ENCODE measurements around the gene MAP3K9.
"Not testable (repeated sequence)": the region's sequence is repeated elsewhere in the genome, so short reads cannot be mapped to it uniquely, and the experiment has no call there.

The MAP3K9 gene

GRCh38 chr14:70809225-70810219 lies at the start of gene MAP3K9:
Gene MAP3K9 (minus strand): TSS chr14:70809513. CDS start chr14:70809171, 342 bp downstream.
- no peak for TF ChIP-seq CTCF (IDR thresholded peaks at IDR 0.05; ENCODE audit: insufficient read depth, low read length, missing control alignments)
- ChIA-PET POLR2A (no interaction called here), CTCF (interaction anchor here (0.7 to 3.5 kb wide), 2 partner anchors 9 to 146 kb away, joined by 3 to 25 read pairs; no protein-coding TSS in a partner anchor)
- H3K4me3 ChIP-seq (ENCODE audit: low read depth, low read length): peak within 1 kb of the TSS; percentile 53
- DNase-seq (ENCODE audit: low read depth, low spot score): no peak

DNA sequence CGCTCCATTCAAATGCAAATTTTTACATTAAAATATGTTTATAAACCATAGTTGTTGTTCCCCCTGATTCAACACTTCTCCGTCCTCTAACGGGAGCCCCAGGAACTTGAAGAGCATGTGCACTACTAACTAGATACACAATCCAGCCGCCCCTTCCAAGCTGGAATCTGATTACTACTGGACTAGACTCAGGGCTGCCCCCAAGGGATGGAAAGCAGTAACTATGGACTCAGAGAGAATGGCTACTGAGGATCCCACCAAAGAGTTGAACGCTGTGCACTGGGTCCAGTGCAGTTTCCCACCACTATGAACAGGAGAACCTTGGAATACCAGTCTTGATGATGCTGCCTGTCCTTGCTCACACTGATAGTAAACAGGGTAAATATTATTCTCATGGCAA lies 49.3 kb upstream of the MAP3K9 start:
- POLR2A ChIA-PET: no interaction called here

GRCh38 chr14:70857496-70857890 lies 48.2 kb upstream of the MAP3K9 start:
- CTCF ChIA-PET: interaction anchor here (4.5 kb wide), 1 partner anchor 49 kb away, joined by 20 read pairs; the partner anchor contains the start of gene PCNX1
- DNase-seq (ENCODE audit: low read depth, low spot score): no peak
- no peak overlapping the region for H3K4me3 ChIP-seq (ENCODE audit: low read depth, low read length)
- no peak for TF ChIP-seq CTCF (IDR thresholded peaks at IDR 0.05; ENCODE audit: insufficient read depth, low read length, missing control alignments)
- POLR2A ChIA-PET: interaction anchor here (0.8 kb wide), 1 partner anchor 50 kb away, joined by 3 read pairs; the partner anchor contains the start of gene PCNX1

More for the DNA sequence above, 49.3 kb upstream of the MAP3K9 start:
- TF ChIP-seq CTCF (IDR thresholded peaks at IDR 0.05; ENCODE audit: insufficient read depth, low read length, missing control alignments): no peak
- DNase-seq (ENCODE audit: low read depth, low spot score): no peak
- CTCF ChIA-PET: interaction anchor here (4.5 kb wide), 1 partner anchor 48 kb away, joined by 20 read pairs; the partner anchor contains the start of gene PCNX1
- no peak overlapping the region for H3K4me3 ChIP-seq (ENCODE audit: low read depth, low read length)

- ChIA-PET CTCF (interaction anchor here (4.5 kb wide), 1 partner anchor 50 kb away, joined by 20 read pairs; the partner anchor contains the start of gene PCNX1), POLR2A (interaction anchor here (0.8 kb wide), 1 partner anchor 50 kb away, joined by 3 read pairs; the partner anchor contains the start of gene PCNX1)
- no peak for TF ChIP-seq CTCF (IDR thresholded peaks at IDR 0.05; ENCODE audit: insufficient read depth, low read length, missing control alignments)
- no peak overlapping the region for H3K4me3 ChIP-seq (ENCODE audit: low read depth, low read length)
- DNase-seq (ENCODE audit: low read depth, low spot score): peak; percentile 92
Observed at GRCh38 chr14:70856851-70857495, 47.7 kb upstream of the MAP3K9 start.

GRCh38 chr14:70855486-70855885 lies 46.2 kb upstream of the MAP3K9 start:
- ChIA-PET POLR2A (no interaction called here), CTCF (interaction anchor here (0.9 to 4.5 kb wide), 2 partner anchors 38 to 51 kb away, joined by 3 to 20 read pairs; partner anchors contain the start of gene PCNX1)
- no peak for DNase-seq (ENCODE audit: low read depth, low spot score)
- H3K4me3 ChIP-seq (ENCODE audit: low read depth, low read length): no peak overlapping the region
- TF ChIP-seq CTCF (IDR thresholded peaks at IDR 0.05; ENCODE audit: insufficient read depth, low read length, missing control alignments): no peak

- POLR2A ChIA-PET; DNase-seq (ENCODE audit: low read depth, low spot score); H3K4me3 ChIP-seq (ENCODE audit: low read depth, low read length): not testable (repeated sequence)
- CTCF ChIA-PET: interaction anchor here (1.0 kb wide), 1 partner anchor 51 kb away, joined by 3 read pairs; no protein-coding TSS in a partner anchor
Observed at GRCh38 chr14:70853658-70854057, 44.3 kb upstream of the MAP3K9 start.

All from AG04449 (cell line).